ENCODE measurements around the gene PLEKHG2.

The PLEKHG2 gene

GRCh38 chr19:39406656-39407409 is 5.6 kb upstream of the PLEKHG2 start, which contains the start of gene ZFP36:
TSS of gene ZFP36 (plus strand) at chr19:39406847. CDS start at chr19:39406905, 58 bp downstream.
- peak; percentile 89 for DNase-seq (ENCODE audit: low spot score)

GRCh38 chr19:39407410-39407659 is 5.1 kb upstream of the PLEKHG2 start:
- no peak for DNase-seq (ENCODE audit: low spot score)

GRCh38 chr19:39407660-39408391 is 4.6 kb upstream of the PLEKHG2 start:
- DNase-seq (ENCODE audit: low spot score) = no peak

- DNase-seq (ENCODE audit: low spot score) = no peak
Measured at GRCh38 chr19:39408392-39409207, 3.9 kb upstream of the PLEKHG2 start.

- peak; percentile 66 for DNase-seq (ENCODE audit: low spot score)
Measured at GRCh38 chr19:39409208-39410016, 3.1 kb upstream of the PLEKHG2 start.

- peak; percentile 51 for DNase-seq (ENCODE audit: low spot score)
Measured at GRCh38 chr19:39410017-39410830, 2.2 kb upstream of the PLEKHG2 start.

- DNase-seq (ENCODE audit: low spot score) = no peak
Measured at GRCh38 chr19:39410831-39411080, 1.7 kb upstream of the PLEKHG2 start.

GRCh38 chr19:39411081-39411831 is 1.2 kb upstream of the PLEKHG2 start:
- DNase-seq (ENCODE audit: low spot score) = no peak

- peak; percentile 64 for DNase-seq (ENCODE audit: low spot score)
Measured at GRCh38 chr19:39411832-39412099, 703 bp upstream of the PLEKHG2 start.

- no peak for DNase-seq (ENCODE audit: low spot score)
Measured at GRCh38 chr19:39412867-39413271, 400 bp downstream of the PLEKHG2 start.

GRCh38 chr19:39413272-39413910 is 922 bp downstream of the PLEKHG2 start:
- peak; percentile 68 for DNase-seq (ENCODE audit: low spot score)

- DNase-seq (ENCODE audit: low spot score) = peak; percentile 55
Measured at GRCh38 chr19:39413911-39414608, 1.6 kb downstream of the PLEKHG2 start.

GRCh38 chr19:39415111-39416046 is 2.9 kb downstream of the PLEKHG2 start:
- DNase-seq (ENCODE audit: low spot score) = no peak

GRCh38 chr19:39416152-39417120 is 4.0 kb downstream of the PLEKHG2 start:
- DNase-seq (ENCODE audit: low spot score) = no peak

GRCh38 chr19:39417463-39418181 is 5.2 kb downstream of the PLEKHG2 start:
- DNase-seq (ENCODE audit: low spot score) = no peak

- no peak for DNase-seq (ENCODE audit: low spot score)
Measured at GRCh38 chr19:39419003-39419402, 6.5 kb downstream of the PLEKHG2 start.

GRCh38 chr19:39420769-39421168 is 8.3 kb downstream of the PLEKHG2 start:
- no peak for DNase-seq (ENCODE audit: low spot score)
